Fibroblast of pulmonary artery (primary cell): ENCODE data around the gene BUB1B.
"Not testable (repeated sequence)": the region's sequence is repeated elsewhere in the genome, so short reads cannot be mapped to it uniquely, and the experiment has no call there.

Experiments used
- DNase-seq: peaks from one replicate; pipeline ENCODE4 v3.0.0-alpha.2; 2010; ENCODE audit warnings: low read depth
- H3K4me3 ChIP-seq: replicated peaks from 2 replicates; pipeline ENCODE4 v1.5.1; 2011; ENCODE audit warnings: low read depth, mild to moderate bottlenecking, control low read depth, low read length, moderate library complexity
- TF ChIP-seq, protein P1 (sequence below): IDR thresholded peaks from 2 replicates; pipeline ENCODE4 v1.5.1; 2011; ENCODE audit warnings: mild to moderate bottlenecking, control low read depth, low read length, inconsistent platforms; ENCODE audit errors: missing control alignments

Gene BUB1B, protein sequence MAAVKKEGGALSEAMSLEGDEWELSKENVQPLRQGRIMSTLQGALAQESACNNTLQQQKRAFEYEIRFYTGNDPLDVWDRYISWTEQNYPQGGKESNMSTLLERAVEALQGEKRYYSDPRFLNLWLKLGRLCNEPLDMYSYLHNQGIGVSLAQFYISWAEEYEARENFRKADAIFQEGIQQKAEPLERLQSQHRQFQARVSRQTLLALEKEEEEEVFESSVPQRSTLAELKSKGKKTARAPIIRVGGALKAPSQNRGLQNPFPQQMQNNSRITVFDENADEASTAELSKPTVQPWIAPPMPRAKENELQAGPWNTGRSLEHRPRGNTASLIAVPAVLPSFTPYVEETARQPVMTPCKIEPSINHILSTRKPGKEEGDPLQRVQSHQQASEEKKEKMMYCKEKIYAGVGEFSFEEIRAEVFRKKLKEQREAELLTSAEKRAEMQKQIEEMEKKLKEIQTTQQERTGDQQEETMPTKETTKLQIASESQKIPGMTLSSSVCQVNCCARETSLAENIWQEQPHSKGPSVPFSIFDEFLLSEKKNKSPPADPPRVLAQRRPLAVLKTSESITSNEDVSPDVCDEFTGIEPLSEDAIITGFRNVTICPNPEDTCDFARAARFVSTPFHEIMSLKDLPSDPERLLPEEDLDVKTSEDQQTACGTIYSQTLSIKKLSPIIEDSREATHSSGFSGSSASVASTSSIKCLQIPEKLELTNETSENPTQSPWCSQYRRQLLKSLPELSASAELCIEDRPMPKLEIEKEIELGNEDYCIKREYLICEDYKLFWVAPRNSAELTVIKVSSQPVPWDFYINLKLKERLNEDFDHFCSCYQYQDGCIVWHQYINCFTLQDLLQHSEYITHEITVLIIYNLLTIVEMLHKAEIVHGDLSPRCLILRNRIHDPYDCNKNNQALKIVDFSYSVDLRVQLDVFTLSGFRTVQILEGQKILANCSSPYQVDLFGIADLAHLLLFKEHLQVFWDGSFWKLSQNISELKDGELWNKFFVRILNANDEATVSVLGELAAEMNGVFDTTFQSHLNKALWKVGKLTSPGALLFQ

DNA sequence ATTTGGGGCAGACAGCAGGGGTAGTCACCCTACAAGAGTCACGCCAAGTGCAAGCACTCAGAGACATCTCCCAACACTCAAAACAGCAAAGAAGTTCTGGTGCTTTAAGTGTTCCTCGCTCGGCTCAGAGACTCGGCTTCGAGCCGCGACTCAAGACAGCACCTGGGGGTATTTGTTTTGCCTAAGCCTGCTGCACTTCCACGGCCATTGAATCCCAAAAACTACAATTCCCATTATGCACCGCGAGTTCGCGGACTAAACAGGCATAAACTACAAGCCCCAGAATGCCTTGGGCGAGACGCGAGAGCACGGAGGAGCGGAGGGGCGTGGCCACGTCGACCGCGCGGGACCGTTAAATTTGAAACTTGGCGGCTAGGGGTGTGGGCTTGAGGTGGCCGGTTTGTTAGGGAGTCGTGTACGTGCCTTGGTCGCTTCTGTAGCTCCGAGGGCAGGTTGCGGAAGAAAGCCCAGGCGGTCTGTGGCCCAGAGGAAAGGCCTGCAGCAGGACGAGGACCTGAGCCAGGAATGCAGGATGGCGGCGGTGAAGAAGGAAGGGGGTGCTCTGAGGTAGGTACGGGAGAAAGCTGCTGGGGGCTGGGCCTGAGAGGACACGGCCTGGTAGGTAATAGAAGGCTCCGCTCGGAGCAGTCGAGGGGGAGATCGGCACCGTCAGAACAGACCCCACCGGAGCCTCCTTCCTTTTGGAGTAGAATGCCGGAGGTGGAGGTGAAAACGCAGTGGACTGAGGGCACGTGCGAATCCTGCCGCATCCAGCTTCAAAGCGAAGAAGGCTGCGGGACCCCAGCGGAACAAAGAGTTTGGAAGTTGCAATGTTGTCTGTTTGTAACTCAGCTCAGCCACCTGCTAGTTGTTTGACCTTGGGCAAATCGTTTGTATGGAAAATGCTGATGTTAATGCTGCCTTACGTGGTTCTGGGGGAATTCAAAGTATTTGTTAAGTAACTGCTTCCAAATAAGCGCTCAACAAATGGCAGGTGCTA lies at the start of gene BUB1B:
Gene BUB1B (plus strand): TSS at position 381 of the 1,000 bp plus-strand sequence. CDS start 152 bp downstream, at position 533.
- peak; percentile 93 for DNase-seq
- TF ChIP-seq, protein P1, sequence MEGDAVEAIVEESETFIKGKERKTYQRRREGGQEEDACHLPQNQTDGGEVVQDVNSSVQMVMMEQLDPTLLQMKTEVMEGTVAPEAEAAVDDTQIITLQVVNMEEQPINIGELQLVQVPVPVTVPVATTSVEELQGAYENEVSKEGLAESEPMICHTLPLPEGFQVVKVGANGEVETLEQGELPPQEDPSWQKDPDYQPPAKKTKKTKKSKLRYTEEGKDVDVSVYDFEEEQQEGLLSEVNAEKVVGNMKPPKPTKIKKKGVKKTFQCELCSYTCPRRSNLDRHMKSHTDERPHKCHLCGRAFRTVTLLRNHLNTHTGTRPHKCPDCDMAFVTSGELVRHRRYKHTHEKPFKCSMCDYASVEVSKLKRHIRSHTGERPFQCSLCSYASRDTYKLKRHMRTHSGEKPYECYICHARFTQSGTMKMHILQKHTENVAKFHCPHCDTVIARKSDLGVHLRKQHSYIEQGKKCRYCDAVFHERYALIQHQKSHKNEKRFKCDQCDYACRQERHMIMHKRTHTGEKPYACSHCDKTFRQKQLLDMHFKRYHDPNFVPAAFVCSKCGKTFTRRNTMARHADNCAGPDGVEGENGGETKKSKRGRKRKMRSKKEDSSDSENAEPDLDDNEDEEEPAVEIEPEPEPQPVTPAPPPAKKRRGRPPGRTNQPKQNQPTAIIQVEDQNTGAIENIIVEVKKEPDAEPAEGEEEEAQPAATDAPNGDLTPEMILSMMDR: no peak
- H3K4me3 ChIP-seq: peak within 1 kb of the TSS; percentile 96

DNA sequence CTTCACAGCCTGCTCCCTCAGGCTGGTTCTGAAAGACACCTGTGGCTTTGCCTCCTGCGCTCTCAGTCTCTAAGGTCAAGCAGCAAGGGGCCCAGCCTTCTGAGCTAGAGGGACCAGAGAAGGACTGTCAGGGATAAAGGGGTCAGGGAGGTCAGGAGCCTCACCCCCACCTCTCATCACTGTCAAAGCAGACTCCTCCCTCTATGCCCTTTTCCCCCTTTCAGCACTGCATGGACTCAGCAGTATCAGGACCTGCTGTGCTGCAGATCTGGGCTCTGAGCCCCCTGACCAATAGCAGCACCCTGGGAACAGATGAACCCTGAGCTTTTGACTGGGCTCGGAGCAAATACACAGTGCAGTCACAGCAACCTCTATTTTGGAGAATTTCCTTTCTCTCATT lies 49.0 kb upstream of the BUB1B start:
- DNase-seq: no peak
- H3K4me3 ChIP-seq: no peak overlapping the region
- TF ChIP-seq, protein P1: no peak

DNA sequence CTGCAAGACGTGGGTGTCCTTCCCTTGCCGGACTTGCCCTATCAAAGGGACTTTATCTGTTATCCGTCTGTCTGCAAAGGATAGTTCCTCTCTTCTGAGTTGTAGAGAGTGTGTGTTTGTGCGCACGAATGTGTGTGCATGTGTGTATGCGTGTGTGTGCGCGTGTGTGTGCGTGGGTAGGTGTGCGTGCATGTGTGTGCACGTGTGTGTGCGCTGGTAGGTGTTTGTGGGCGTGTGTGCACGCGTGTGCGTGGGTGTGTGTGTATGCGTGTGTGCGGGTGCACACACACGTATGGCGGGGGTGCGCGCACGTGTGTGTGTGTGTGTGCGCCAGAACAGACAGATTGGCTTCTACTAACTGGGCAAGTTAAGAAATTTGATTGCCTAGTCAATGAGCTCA lies 48.1 kb upstream of the BUB1B start:
- TF ChIP-seq, protein P1: no peak
- no peak for DNase-seq
- H3K4me3 ChIP-seq: no peak overlapping the region

DNA sequence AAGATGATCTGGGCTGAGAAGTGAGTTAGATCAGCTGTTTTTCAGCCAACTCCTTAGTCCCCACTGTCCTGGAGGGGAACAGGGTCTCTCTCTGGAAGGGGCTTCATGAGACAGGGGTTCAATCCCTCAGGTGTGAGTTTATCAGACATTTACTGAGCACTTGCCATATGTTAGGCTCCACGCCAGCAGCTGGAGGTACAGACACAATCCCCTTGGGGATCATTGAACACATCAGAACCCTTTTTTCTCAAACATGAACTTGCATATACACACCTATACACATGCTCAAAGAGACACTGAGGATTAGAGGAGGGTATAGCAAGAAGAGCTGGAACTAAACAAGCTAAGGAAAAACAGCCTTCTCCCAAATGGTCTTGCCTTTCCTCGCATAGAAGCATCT lies 46.7 kb upstream of the BUB1B start:
- H3K4me3 ChIP-seq: no peak overlapping the region
- no peak for DNase-seq
- TF ChIP-seq, protein P1: no peak

DNA sequence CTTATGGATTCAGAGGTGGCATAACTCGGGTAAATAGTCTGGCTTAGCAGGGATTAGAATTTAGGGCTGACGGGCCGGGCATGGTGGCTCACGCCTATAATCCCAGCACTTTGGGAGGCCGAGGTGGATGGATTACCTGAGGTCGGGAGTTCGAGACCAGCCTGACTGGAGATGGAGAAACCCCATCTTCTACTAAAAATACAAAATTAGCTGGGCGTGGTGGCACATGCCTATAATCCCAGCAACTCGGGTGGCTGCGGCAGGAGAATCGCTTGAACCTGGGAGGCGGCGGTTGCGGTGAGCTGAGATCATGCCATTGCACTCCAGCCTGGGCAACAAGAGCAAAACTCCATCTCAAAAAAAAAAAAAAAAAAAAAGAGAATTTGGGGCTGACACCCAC lies 45.8 kb upstream of the BUB1B start:
- DNase-seq, H3K4me3 ChIP-seq: not testable (repeated sequence)

DNA sequence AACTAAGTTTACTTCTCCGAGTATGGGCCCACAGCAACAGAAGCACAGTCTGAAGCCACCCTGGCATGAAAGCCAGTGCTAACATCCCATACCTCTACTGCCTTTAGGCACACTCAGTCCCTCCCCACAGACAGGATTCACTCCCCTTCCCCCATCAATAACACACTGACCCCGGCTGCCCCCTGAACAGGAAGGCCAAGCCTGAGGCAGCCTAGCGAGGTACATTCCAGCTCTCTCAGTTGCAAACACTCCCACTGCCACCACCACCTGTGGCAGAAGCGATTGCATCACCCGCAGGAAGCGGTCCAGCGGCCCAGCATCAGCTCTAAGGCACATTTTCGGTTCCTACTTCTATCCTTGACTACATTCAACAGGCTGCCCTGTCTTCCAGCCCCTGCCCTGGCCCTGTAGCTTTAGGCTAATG lies 45.2 kb upstream of the BUB1B start:
- DNase-seq: peak; percentile 32
- TF ChIP-seq, protein P1: no peak
- no peak overlapping the region for H3K4me3 ChIP-seq
